ENCODE data around the gene MYL6. TPM values are rescaled to one million over a fixed set of nuclear protein-coding genes. Genes with fewer than 3 reads are reported as not detected.
A peak's percentile ranks its signal among the peaks of the same experiment; 100 is the strongest.

MYL6 gene
- total RNA-seq, 1 experiment from 2014 or later: 789 TPM

DNA sequence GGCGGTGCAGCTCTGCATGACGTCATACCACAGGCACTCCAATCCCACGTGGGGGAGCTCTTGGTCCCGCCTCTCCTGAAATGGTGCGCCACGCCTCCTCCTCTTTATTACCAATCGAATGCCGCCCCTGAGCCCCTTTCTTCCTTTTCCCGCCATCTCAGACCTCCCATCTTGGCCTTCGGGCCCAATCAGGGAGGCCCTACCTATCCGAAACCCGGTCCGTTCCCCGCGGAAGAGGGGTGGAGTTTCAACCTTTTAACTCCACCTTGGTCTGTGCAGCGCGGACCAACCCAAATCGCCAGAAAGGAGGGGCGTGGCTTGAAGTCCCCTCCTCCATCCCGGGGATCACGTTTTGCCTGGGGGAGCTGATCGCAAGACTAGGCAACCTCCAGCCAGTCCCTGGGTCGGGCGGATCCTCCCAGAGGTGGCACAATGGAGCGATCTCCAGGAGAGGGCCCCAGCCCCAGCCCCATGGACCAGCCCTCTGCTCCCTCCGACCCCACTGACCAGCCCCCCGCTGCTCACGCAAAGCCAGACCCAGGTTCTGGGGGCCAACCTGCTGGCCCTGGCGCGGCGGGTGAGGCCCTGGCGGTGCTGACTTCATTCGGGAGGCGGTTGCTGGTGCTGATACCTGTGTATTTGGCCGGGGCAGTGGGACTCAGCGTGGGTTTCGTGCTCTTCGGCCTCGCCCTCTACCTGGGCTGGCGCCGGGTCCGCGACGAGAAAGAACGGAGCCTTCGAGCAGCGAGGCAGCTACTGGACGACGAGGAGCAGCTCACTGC is 30.1 kb upstream of the MYL6 start, which contains the start of gene ESYT1:
Gene ESYT1 (plus strand): TSS at position 380 of the 782 bp plus-strand sequence. CDS start 53 bp downstream, at position 433.
- DNase-seq (ENCODE audit: low spot score): peak; percentile 100
- intact Hi-C loops (cut with micrococcal nuclease; ENCODE audit: unreplicated experiment): loop anchor here (2.0 kb wide), 2 partner anchors 29 to 61 kb away; partner anchors contain the start of gene SMARCC2
- Histone ChIP-seq H3K27me3 (replicated peaks; ENCODE audit: insufficient read depth, low read depth, low read length, poor library complexity) (no peaks in the 10 kb centered on the region), H3K4me1 (ENCODE audit: insufficient read depth, low read length, poor library complexity, severe bottlenecking) (peaks cover 21% of the 10 kb centered on the region), H3K27ac (ENCODE audit: low read depth, low read length, poor library complexity, severe bottlenecking) (peak within 1 kb of the TSS; percentile 76), H3K9me3 (ENCODE audit: low read depth, low read length, poor library complexity, severe bottlenecking) (no peaks in the 10 kb centered on the region), H3K36me3 (ENCODE audit: insufficient read depth, low read length, poor library complexity, severe bottlenecking) (peaks cover 24% of the 10 kb centered on the region), H3K4me3 (ENCODE audit: low read depth, low read length, poor library complexity, severe bottlenecking) (peak within 1 kb of the TSS; percentile 72)
- ChIA-PET CTCF (interaction anchor here (0.7 to 1.7 kb wide), 4 partner anchors 8 to 336 kb away, joined by 3 to 15 read pairs (median 8); partner anchors contain the start of genes SMARCC2 and ZC3H10), POLR2A (ENCODE audit: low non-redundant PET) (interaction anchor here (0.5 to 0.7 kb wide), 3 partner anchors 24 to 373 kb away, joined by 3 to 6 read pairs (median 3); partner anchors contain the start of gene MYL6B)
- TF ChIP-seq, protein P1, sequence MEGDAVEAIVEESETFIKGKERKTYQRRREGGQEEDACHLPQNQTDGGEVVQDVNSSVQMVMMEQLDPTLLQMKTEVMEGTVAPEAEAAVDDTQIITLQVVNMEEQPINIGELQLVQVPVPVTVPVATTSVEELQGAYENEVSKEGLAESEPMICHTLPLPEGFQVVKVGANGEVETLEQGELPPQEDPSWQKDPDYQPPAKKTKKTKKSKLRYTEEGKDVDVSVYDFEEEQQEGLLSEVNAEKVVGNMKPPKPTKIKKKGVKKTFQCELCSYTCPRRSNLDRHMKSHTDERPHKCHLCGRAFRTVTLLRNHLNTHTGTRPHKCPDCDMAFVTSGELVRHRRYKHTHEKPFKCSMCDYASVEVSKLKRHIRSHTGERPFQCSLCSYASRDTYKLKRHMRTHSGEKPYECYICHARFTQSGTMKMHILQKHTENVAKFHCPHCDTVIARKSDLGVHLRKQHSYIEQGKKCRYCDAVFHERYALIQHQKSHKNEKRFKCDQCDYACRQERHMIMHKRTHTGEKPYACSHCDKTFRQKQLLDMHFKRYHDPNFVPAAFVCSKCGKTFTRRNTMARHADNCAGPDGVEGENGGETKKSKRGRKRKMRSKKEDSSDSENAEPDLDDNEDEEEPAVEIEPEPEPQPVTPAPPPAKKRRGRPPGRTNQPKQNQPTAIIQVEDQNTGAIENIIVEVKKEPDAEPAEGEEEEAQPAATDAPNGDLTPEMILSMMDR (conservative IDR thresholded peaks at IDR 0.05; ENCODE audit: low read depth, low read length): no peak
- TF ChIP-seq EZH2 (IDR thresholded peaks at IDR 0.05; ENCODE audit: borderline replicate concordance, low read depth, low read length, poor library complexity, severe bottlenecking): no peak
- TSS peak; percentile 45 for BruUV-seq (replicated peaks)

DNA sequence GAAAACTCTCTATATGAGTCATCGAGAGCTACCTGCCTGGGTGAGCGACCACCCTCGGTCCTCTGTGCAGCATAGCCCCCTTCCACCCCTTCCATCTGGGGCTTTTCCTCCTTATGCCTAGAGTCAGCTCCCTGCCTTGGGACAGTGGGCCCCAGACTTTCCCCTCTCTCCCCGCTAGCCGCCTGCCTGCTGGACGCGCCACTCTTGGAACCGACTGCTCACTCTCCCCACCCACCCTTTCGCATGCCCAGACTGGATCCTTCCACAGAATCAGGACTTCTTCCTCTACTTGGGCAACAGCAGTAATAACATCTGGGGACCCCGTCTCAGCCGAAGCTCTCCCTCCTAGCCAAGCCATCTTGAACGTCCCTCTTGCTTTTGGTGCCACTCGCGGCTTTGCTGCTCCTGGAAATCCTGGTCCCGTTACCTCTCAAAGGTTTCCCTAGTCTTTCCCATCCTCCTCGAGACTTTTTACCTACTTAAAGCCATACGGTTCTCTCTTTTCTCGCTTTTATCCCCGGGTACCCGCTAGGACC is 29.4 kb upstream of the MYL6 start:
- H3K4me3 ChIP-seq (ENCODE audit: low read depth, low read length, poor library complexity, severe bottlenecking): peak overlapping the region; percentile 72
- peaks cover 31% of the 10 kb centered on the region for H3K36me3 ChIP-seq (ENCODE audit: insufficient read depth, low read length, poor library complexity, severe bottlenecking)
- DNase-seq (ENCODE audit: low spot score): peak; percentile 51
- H3K4me1 ChIP-seq (ENCODE audit: insufficient read depth, low read length, poor library complexity, severe bottlenecking): peaks cover 21% of the 10 kb centered on the region
- ChIA-PET CTCF (interaction anchor here (0.7 to 1.7 kb wide), 3 partner anchors 11 to 61 kb away, joined by 3 to 15 read pairs (median 13); partner anchors contain the start of genes SMARCC2 and ZC3H10), POLR2A (ENCODE audit: low non-redundant PET) (interaction anchor here (0.6 kb wide), 1 partner anchor 28 kb away, joined by 5 read pairs; no protein-coding TSS in a partner anchor)
- TF ChIP-seq, protein P1 (conservative IDR thresholded peaks at IDR 0.05; ENCODE audit: low read depth, low read length): no peak
- TF ChIP-seq EZH2 (IDR thresholded peaks at IDR 0.05; ENCODE audit: borderline replicate concordance, low read depth, low read length, poor library complexity, severe bottlenecking): no peak
- no TSS peak for BruUV-seq (replicated peaks)
- H3K27ac ChIP-seq (ENCODE audit: low read depth, low read length, poor library complexity, severe bottlenecking): peak overlapping the region; percentile 74
- no peaks in the 10 kb centered on the region for H3K9me3 ChIP-seq (ENCODE audit: low read depth, low read length, poor library complexity, severe bottlenecking)
- intact Hi-C loops (cut with micrococcal nuclease; ENCODE audit: unreplicated experiment): loop anchor here (2.0 kb wide), 1 partner anchor 28 kb away; no protein-coding TSS in a partner anchor
- no peaks in the 10 kb centered on the region for H3K27me3 ChIP-seq (replicated peaks; ENCODE audit: insufficient read depth, low read depth, low read length, poor library complexity)

DNA sequence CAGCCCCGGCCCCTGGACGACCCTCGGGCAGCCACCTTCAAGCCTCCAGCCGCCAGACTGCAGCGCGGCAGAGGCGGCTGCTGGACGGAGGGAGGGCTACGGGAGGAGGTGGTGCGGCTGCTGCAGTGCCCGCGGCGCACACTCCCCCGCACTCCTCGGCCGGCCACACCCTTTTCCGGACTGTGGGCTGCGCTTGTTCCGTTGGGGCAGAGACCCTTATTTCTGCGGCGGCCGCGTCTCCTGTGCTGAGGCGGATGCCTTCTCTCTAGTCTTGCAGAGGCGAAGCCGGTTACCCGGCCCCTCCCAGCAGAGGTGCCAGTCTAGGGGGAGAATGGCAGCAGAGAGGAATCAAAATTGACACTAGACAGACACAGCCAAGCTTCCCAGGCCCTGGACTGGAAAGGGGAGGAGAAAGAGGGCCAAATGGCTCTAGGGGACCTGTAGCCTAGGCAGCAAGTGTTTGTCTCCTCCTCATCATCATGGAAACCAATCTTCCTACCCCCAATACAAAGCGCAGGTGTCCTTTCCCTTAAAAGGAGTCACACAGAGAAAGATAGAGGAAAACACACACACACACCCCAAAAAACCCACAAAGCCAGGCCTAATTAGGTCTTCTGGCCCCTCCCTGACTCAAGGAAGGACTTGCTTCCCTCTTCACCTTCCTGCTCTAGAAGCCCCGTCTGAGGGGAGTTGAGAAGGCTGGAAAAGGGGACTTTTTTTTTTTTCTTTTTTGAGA is 28.8 kb upstream of the MYL6 start:
- POLR2A ChIA-PET (ENCODE audit: low non-redundant PET): interaction anchor here (0.6 kb wide), 1 partner anchor 28 kb away, joined by 5 read pairs; no protein-coding TSS in a partner anchor
- Histone ChIP-seq H3K36me3 (ENCODE audit: insufficient read depth, low read length, poor library complexity, severe bottlenecking) (peaks cover 37% of the 10 kb centered on the region), H3K9me3 (ENCODE audit: low read depth, low read length, poor library complexity, severe bottlenecking) (no peaks in the 10 kb centered on the region), H3K27me3 (replicated peaks; ENCODE audit: insufficient read depth, low read depth, low read length, poor library complexity) (no peaks in the 10 kb centered on the region), H3K4me3 (ENCODE audit: low read depth, low read length, poor library complexity, severe bottlenecking) (peak overlapping the region; percentile 72), H3K27ac (ENCODE audit: low read depth, low read length, poor library complexity, severe bottlenecking) (peak overlapping the region; percentile 74), H3K4me1 (ENCODE audit: insufficient read depth, low read length, poor library complexity, severe bottlenecking) (peaks cover 21% of the 10 kb centered on the region)
- BruUV-seq (replicated peaks): no TSS peak
- CTCF ChIA-PET: interaction anchor here (0.7 kb wide), 1 partner anchor 60 kb away, joined by 3 read pairs; the partner anchor contains the start of gene SMARCC2
- intact Hi-C loops (cut with micrococcal nuclease; ENCODE audit: unreplicated experiment): loop anchor here (2.0 kb wide), 1 partner anchor 27 kb away; no protein-coding TSS in a partner anchor
- peak; percentile 67 for DNase-seq (ENCODE audit: low spot score)
- TF ChIP-seq, protein P1 (conservative IDR thresholded peaks at IDR 0.05; ENCODE audit: low read depth, low read length): no peak
- TF ChIP-seq EZH2 (IDR thresholded peaks at IDR 0.05; ENCODE audit: borderline replicate concordance, low read depth, low read length, poor library complexity, severe bottlenecking): no peak
